Measurements from ENCODE around the gene UBL4B.

The UBL4B gene

DNA sequence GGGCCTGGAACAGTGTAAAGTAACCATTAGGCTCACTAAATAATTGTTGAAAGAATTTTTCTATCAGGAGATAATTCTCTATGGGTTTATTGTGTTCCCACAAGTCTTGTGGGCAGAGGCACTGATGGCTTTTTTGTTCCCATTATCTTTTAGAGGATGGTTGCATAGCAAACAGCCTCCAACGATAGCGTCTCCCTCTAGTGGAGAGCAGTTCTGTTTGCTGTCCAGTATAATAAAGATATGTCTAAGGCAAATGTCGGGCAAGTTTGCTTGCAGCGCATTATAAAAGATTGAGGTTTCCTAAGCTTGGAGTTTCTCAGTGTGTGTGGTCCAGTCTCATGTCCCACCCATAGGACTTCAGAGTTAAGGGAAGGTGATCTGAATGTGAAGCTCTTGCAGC lies 36.7 kb downstream of the UBL4B start:
- TF ChIP-seq YY1 (IDR thresholded peaks at IDR 0.05; ENCODE audit: insufficient read depth, insufficient read length) (no peak), ZNF274 (IDR thresholded peaks at IDR 0.05; ENCODE audit: low read depth, low read length) (no peak), SUZ12 (IDR thresholded peaks at IDR 0.05; ENCODE audit: extremely low read depth, insufficient read depth, insufficient read length) (no peak)
- peaks cover 91% of the 10 kb centered on the region for H3K27me3 ChIP-seq (ENCODE audit: insufficient read depth, insufficient read length)
- H3K36me3 ChIP-seq (ENCODE audit: insufficient read depth, insufficient read length, low read length): no peaks in the 10 kb centered on the region
- H3K4me1 ChIP-seq (ENCODE audit: insufficient read depth, insufficient read length): peaks cover 5% of the 10 kb centered on the region
- H3K4me3 ChIP-seq (ENCODE audit: insufficient read length, low read depth): no peak overlapping the region
- no peak overlapping the region for H3K9ac ChIP-seq (ENCODE audit: insufficient read length, low read depth)
- no peaks in the 10 kb centered on the region for H3K9me3 ChIP-seq (ENCODE audit: insufficient read depth, low read length)
- DNase-seq (ENCODE audit: low read depth, low spot score): no peak

DNA sequence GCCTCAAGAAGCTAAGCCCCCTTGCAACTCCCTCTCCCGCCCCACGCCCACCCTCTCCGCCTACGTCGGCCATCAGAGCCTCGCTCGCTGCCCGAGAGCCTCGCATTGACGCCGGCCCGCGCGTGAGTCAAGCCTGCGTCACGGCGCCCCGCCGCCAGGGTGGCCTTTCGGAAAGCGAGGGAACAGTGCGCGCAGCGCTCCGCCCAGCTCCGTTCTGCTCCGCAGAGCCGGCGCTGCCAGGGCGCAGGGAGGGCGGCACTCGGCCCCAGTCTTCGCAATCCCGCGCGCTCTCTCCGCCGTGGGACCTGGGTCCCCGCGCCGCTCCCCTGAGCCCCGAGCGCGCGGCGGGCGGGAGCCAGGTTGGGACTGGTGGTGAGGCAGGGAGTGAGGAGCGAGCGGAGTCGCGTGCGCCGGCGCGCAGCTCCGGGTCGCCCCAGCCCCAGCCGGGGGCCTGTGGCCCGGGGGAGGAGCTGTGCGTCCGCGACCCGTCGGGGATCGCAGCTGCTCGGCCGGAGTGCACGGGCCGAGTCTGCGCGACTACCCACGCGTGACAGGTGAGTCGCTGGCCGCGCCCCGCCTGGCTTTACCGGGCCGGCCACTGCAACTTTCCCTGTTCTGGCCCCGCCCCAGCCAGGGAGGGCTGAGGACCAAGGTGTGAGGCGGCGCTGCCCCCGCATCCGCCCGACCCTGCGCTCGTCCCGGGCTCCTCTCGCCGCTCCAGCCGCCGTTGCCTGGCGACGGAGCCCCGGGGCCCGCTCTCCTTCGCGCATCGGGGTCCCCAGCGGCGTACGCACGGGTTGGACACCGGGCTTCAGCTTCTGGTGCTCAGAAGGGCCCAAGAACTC lies 38.3 kb downstream of the UBL4B start, which contains the start of gene SLC6A17:
SLC6A17 (plus strand) TSS at position 165 of the 845 bp plus-strand sequence. CDS start 16,436 bp downstream, outside the sequence.
- H3K4me3 ChIP-seq (ENCODE audit: insufficient read length, low read depth): peak within 1 kb of the TSS; percentile 59
- TF ChIP-seq SUZ12 (IDR thresholded peaks at IDR 0.05; ENCODE audit: extremely low read depth, insufficient read depth, insufficient read length): peak; percentile 75
- TF ChIP-seq ZNF274 (IDR thresholded peaks at IDR 0.05; ENCODE audit: low read depth, low read length): no peak
- H3K9ac ChIP-seq (ENCODE audit: insufficient read length, low read depth): peak within 1 kb of the TSS; percentile 70
- no peaks in the 10 kb centered on the region for H3K36me3 ChIP-seq (ENCODE audit: insufficient read depth, insufficient read length, low read length)
- no peak for DNase-seq (ENCODE audit: low read depth, low spot score)
- H3K9me3 ChIP-seq (ENCODE audit: insufficient read depth, low read length): no peaks in the 10 kb centered on the region
- H3K4me1 ChIP-seq (ENCODE audit: insufficient read depth, insufficient read length): peaks cover 5% of the 10 kb centered on the region
- H3K27me3 ChIP-seq (ENCODE audit: insufficient read depth, insufficient read length): peaks cover 93% of the 10 kb centered on the region

DNA sequence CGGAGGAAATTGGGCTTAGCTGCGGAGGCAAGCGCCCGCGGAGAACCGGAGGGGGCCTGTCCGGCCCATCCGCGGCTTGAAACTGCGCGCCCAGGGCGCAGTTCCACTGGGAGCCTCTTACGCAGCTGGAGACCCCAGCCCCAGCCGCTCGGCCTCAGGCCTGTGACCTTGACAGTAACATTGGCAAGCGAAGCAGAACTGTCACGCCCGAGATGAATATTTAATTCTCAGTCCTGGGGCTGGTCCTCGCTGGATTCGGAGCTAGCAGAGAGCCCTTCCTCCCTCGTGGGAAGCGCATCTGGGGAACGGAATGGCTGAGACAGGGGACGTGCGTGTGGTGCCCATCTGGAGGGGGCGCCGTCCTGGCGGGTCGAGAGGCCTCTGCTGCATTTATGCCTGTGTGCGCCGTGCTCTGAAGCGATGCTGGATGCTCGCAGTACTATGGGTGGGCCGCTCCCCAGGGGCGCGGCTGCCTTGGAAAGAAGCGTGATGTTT lies 39.0 kb downstream of the UBL4B start:
- TF ChIP-seq SUZ12 (IDR thresholded peaks at IDR 0.05; ENCODE audit: extremely low read depth, insufficient read depth, insufficient read length): no peak
- TF ChIP-seq ZNF274 (IDR thresholded peaks at IDR 0.05; ENCODE audit: low read depth, low read length): no peak
- TF ChIP-seq YY1 (IDR thresholded peaks at IDR 0.05; ENCODE audit: insufficient read depth, insufficient read length): no peak
- no peaks in the 10 kb centered on the region for H3K9me3 ChIP-seq (ENCODE audit: insufficient read depth, low read length)
- H3K9ac ChIP-seq (ENCODE audit: insufficient read length, low read depth): peak overlapping the region; percentile 70
- peaks cover 90% of the 10 kb centered on the region for H3K27me3 ChIP-seq (ENCODE audit: insufficient read depth, insufficient read length)
- H3K4me1 ChIP-seq (ENCODE audit: insufficient read depth, insufficient read length): peaks cover 5% of the 10 kb centered on the region
- no peak for DNase-seq (ENCODE audit: low read depth, low spot score)
- H3K4me3 ChIP-seq (ENCODE audit: insufficient read length, low read depth): peak overlapping the region; percentile 59
- no peaks in the 10 kb centered on the region for H3K36me3 ChIP-seq (ENCODE audit: insufficient read depth, insufficient read length, low read length)

- no peak for DNase-seq (ENCODE audit: low read depth, low spot score)
- Histone ChIP-seq H3K36me3 (ENCODE audit: insufficient read depth, insufficient read length, low read length) (no peaks in the 10 kb centered on the region), H3K4me1 (ENCODE audit: insufficient read depth, insufficient read length) (peaks cover 5% of the 10 kb centered on the region), H3K9me3 (ENCODE audit: insufficient read depth, low read length) (no peaks in the 10 kb centered on the region), H3K9ac (ENCODE audit: insufficient read length, low read depth) (no peak overlapping the region), H3K4me3 (ENCODE audit: insufficient read length, low read depth) (no peak overlapping the region), H3K27me3 (ENCODE audit: insufficient read depth, insufficient read length) (peaks cover 80% of the 10 kb centered on the region)
- TF ChIP-seq ZNF274 (IDR thresholded peaks at IDR 0.05; ENCODE audit: low read depth, low read length) (no peak), SUZ12 (IDR thresholded peaks at IDR 0.05; ENCODE audit: extremely low read depth, insufficient read depth, insufficient read length) (no peak), YY1 (IDR thresholded peaks at IDR 0.05; ENCODE audit: insufficient read depth, insufficient read length) (no peak)
These were observed 40.0 kb downstream of the UBL4B start for GRCh38 chr1:110152133-110152785.

DNA sequence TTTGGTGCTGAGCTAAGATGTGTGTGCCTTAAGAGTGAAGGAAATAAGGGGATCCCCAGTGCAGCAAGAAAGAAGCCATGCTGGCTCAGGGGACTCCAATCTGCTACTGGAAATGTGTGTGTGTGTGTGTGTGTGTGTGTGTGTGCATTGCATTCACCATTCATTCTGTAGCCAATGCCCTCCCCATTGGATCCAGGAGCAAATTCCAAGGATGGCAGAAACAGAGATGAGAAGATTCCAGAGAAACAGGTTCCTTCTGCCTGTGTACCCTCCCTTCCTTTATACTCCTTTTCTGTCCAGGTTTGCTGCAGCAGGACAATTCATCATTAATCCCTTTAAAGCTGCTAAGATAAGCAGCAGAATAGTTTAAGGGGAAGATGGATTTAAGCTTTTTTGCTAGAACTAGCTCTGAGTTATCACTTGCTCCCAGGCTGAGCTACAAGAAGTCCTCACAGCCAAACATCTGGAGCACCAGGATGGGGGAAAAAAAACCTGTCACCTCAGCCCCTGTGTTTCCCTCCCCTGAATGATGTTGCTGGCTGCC lies 41.2 kb downstream of the UBL4B start:
- Histone ChIP-seq H3K9ac (ENCODE audit: insufficient read length, low read depth) (no peak overlapping the region), H3K27me3 (ENCODE audit: insufficient read depth, insufficient read length) (peaks cover 67% of the 10 kb centered on the region), H3K4me3 (ENCODE audit: insufficient read length, low read depth) (no peak overlapping the region), H3K9me3 (ENCODE audit: insufficient read depth, low read length) (no peaks in the 10 kb centered on the region), H3K4me1 (ENCODE audit: insufficient read depth, insufficient read length) (peaks cover 5% of the 10 kb centered on the region), H3K36me3 (ENCODE audit: insufficient read depth, insufficient read length, low read length) (no peaks in the 10 kb centered on the region)
- no peak for DNase-seq (ENCODE audit: low read depth, low spot score)
- no peak for TF ChIP-seq SUZ12 (IDR thresholded peaks at IDR 0.05; ENCODE audit: extremely low read depth, insufficient read depth, insufficient read length)
- no peak for TF ChIP-seq ZNF274 (IDR thresholded peaks at IDR 0.05; ENCODE audit: low read depth, low read length)
- TF ChIP-seq YY1 (IDR thresholded peaks at IDR 0.05; ENCODE audit: insufficient read depth, insufficient read length): no peak

DNA sequence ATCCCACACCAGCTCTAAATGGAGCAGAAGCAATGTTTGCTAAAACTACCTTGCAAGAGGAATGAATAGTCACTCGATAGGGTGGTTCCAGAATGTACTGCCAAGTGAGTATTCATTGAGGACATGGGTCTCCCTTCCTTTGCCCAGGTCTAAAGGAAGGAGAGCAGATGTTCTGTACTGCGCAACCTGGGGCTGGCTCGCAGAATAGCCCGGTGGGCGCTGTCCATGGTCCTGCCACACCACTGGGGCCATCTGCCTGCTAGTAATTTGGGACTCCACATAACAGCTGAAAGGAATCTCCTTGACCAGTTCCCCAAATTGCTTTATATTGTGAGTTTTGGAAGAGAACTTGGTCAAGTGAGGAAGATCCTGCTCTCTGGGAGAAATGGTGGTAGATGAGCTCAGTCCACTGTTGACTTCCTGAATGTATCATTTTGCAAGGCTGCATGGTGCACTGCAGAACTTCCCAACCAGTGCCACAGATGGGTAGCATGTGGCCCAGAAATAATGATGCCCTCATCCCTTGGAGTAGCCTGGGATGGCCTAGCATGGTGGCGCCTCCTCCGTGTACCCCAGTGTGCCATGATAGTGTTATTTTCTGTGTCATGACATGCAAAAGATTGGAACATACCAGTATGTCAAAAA lies 43.8 kb downstream of the UBL4B start:
- Histone ChIP-seq H3K36me3 (ENCODE audit: insufficient read depth, insufficient read length, low read length) (no peaks in the 10 kb centered on the region), H3K27me3 (ENCODE audit: insufficient read depth, insufficient read length) (peaks cover 42% of the 10 kb centered on the region), H3K9me3 (ENCODE audit: insufficient read depth, low read length) (no peaks in the 10 kb centered on the region), H3K4me1 (ENCODE audit: insufficient read depth, insufficient read length) (no peaks in the 10 kb centered on the region), H3K4me3 (ENCODE audit: insufficient read length, low read depth) (no peak overlapping the region), H3K9ac (ENCODE audit: insufficient read length, low read depth) (no peak overlapping the region)
- peak; percentile 59 for DNase-seq (ENCODE audit: low read depth, low spot score)
- TF ChIP-seq ZNF274 (IDR thresholded peaks at IDR 0.05; ENCODE audit: low read depth, low read length) (no peak), YY1 (IDR thresholded peaks at IDR 0.05; ENCODE audit: insufficient read depth, insufficient read length) (no peak), SUZ12 (IDR thresholded peaks at IDR 0.05; ENCODE audit: extremely low read depth, insufficient read depth, insufficient read length) (no peak)

All from NT2/D1 (cell line).